NCI-H460 (cell line): ENCODE results near the gene NXPH3. TPM values are rescaled to one million over a fixed set of nuclear protein-coding genes. Genes with fewer than 3 reads are reported as not detected.
"Not testable (repeated sequence)": the region's sequence is repeated elsewhere in the genome, so short reads cannot be mapped to it uniquely, and the experiment has no call there.

Experiments used
- DNase-seq: peaks from one replicate; pipeline ENCODE4 v3.0.0-alpha.2; 2016; ENCODE audit warnings: low read depth; ENCODE audit errors: extremely low read depth
- polyA plus RNA-seq: library from polyadenylated mRNA; depleted of rRNA; stranded (reverse); fragments of >200 nt; gene quantifications from 2 replicates; pipeline ENCODE4 v1.2.3, GENCODE V29; 2014; cell fraction: nucleus; rRNA removed
- total RNA-seq: library from RNA; depleted of rRNA; stranded (reverse); fragments of >200 nt; shearing (Covaris generic); gene quantifications from 2 replicates; pipeline ENCODE4 v1.2.3, GENCODE V29; 2014; rRNA removed

NXPH3 gene
- total RNA-seq = 0.40 TPM in 1 of 2 replicates, not detected in the other
- polyA plus RNA-seq = not detected in 2 replicates

DNA sequence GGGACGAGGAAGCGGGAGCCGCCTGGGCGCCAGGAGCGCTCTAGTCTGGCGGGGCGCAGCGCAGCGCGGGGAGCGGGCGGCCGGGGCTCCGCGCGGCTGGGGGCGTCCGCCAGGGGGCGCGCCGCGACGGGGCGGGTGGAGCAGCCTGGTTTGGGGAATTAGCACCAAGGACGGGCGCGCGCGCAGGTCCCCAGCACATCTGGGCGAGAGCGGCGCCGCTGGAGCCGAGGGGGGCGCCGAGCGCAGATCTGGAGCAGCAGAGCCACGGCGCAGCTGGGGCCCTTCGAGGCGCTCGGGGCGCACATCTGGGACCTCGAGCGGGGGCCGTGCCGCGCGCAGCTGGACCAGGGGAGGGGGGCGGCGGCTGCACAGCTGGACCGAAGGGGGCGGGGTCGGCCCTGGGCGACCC is at the start of gene NXPH3:
Gene NXPH3 (plus strand): TSS at position 193 of the 409 bp plus-strand sequence. CDS start 349 bp downstream, outside the sequence.
- no peak for DNase-seq

DNA sequence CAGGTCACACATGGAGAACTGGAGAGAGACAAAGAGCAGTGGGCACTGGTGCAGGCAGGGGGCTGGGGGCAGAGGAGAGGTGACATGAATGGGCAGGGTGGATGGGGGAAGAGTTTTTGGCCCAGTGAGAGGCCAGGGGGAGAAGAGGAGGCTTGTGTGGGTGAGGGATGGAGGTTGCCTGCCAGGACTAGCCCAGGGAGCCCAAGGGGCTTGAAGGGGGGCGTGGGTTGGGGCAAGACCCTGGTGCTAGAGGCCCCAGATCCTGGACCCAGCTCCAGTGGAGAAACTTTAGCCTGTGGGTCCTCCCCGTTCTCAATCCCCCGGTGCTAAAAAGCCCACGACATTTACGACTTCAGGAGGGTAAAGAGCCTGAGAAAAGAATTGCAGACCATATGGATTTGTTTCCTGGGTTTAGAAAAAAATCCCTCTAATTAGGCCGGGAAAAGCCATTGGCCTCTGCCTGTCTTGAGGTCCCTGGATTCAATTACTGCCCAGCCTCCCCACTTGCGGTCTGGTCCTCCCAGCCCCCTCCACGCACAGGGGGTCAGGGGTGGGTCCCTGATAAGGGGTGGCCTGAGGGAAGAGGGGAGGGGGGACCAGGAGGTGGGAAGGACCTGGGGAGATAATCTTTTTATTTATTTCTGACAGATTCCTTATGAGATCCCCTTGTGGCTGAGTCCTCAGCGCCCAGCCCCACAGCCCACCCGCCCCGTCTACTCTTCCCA is 47.6 kb upstream of the NXPH3 start:
- DNase-seq = no peak

DNA sequence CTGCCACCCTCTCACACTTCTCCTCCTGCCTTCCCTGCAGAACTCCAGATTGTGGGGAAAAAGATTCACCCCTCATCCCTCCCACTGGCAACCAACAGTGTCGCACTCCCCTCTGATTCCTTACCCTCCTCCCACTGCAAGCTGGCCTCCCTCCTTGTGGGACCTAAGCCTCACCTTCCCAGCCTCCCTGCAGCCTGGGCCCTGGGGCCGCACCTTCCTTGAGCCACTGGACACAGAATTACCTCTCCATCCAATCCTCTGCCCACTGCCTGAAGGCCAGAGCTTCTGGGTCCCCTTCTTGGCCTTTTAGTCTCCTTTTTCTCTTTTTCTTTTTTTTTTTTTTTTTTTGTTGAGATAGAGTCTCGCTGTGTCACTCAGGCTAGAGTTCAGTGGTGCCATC is 46.7 kb upstream of the NXPH3 start:
- DNase-seq = no peak

DNA sequence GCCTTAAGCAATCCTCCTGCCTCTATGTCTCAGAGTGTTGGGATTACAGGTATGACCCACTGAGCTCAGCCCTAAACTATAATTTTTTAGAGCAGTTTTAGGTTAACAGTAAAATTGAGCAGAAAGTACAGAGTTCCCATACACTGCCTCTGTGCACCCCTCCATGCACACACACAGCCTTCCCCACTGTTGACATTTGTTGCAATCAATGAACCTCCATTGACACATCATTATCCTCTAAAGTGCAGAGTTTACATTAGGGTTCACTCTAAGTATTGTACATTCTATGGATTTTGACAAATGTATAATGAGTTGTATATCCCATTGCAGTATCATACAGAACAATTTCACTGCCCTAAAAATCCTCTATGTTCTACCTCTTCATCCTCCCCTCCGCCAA is 45.6 kb upstream of the NXPH3 start:
- no peak for DNase-seq

DNA sequence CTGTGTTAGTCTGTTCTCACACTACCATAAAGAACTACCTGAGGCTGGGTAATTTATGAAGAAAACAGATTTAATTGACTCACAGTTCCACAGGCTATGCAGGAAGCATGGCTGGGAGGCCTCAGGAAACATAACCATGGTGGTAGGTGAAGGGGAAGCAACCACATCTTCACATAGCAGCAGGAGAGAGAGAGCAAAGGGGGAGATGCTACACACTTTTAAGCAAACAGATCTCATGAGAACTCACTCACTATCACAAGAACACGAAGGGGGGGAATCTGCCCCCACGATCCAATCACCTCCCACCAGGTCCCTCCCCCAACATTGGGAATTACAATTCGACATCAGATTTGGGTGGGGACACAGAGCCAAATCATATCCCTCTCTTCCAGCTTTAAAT is 31.8 kb upstream of the NXPH3 start:
- no peak for DNase-seq

DNA sequence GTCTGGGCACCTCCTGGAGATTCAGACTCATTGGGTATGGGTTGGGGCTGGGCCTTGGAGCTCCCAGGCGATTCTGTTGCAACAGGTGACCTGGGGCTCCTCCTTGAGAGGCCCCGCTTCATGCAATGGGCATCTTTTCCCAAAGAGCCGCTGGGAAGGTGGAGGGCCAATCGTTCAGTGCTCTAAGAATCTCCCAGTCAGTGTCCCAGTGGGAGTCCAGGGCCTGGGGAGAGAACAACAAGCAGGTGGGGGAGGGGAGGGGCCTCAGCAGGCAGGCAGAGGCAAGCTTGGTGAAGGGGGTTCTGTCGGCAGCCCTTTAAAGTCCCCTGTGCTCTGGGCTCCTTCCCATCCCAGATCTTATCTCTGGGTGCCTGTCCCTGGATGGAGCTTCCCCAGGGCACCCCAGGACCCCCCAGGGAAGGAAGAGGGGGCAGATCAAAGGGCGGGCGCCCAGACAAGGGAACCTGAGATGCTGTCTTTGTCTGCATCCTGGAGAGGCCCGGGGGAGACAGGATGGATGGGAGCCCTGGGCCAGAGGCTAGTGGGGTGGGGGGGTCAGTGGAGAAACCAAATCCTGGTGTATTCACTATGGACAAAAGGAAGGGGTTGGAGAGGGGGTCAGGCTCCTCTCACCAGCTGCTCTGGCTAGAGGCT is 30.5 kb upstream of the NXPH3 start:
- DNase-seq = no peak

DNA sequence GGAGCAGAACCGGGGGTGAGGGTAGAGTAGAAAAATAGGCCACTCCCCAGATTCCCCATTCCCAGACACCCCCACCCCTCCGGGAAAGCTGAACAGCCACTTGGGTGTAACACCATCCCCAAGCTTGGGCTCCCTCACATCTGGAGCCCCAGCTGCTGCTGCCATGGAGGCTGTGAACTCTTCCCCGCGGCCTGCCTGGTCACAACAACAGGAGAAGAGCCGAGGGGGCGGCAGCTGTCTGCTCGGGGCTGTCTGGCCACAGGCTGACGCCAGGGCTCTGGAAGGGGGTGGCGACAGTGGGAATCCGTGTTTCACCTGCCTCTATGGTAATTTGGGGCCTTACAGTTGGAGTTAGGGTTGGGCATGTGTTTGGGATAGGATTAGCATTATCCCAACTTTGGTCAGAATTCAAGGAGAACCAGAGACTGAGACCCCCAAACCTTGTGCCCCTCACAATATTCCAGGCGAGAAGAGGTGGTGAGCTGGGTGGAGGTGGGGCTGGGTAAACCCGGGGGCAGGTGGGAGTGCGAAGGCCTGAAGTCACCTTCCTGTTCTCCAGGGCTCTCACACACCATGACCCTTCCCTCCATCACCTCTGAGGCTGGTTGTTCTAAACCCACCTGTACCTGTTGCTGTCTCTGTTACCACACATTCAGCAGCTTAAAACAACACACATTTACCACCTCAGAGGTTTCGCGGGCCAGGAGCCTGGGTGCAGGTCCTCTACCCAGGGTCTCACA is 29.7 kb upstream of the NXPH3 start:
- no peak for DNase-seq

DNA sequence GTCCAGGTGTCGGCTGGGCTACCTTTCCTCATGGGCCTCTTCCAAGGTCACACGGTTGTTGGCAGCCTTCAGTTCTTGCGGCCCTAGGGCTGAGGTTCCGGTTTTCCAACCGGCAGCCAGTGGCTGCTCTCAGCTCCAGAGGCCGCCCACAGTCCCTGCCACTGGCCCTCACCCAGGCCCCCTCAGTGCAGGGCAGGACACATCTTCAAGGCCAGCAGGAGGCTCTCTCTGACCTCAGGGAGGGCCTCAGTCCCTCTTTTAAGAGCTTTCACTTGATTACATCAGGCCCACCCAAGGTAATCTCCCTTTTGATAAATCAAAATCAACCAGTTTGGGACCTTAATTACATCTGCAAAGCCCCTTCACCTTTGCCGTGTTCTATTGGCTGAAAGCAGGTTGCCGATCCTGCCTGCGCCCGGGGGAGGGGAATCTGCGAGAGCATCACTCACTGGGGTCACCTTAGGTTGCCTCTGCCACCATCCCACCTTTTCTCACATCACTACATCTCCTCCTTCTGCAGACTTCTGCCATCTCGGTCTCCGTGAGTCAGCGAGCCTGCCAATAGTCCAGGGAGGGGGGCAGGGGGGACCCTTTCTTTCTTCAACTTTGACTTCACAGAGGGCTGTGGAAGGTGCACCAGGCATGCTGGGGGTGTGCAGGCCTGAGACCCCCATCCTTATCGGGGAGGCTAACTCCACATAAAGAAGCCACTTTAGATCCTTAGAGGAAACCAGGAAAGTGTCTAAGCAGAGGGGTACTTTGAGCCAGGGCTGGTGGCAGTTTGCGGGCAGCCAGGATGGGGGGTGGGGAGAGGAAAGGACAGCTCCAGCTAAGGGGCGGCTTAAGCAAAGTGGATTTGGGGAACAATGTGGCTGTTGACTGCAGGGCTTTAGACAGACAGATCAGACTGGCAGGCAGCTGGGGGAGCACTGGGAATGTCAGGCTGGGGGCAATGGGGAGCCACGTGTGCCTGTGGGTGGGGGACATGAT is 28.8 kb upstream of the NXPH3 start:
- no peak for DNase-seq

DNA sequence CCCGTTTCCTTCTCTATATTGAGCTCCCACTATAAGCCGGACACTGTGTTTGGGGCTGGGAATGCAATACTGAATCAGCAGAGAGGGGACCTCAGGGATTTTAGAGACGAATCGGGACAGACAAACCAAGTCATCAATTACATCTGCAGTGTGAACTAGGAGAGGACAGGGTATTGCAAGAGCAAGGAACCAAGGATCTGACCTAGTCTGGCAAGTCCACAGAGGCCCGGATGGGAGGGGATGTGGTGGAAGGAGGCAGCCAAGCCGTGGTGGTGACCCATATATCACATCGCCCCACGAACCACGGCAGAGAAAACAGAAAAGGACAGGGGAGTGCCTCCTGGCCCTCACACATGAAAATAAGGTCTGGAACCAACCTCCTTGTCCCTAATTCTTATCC is 28.1 kb upstream of the NXPH3 start:
- DNase-seq = no peak

DNA sequence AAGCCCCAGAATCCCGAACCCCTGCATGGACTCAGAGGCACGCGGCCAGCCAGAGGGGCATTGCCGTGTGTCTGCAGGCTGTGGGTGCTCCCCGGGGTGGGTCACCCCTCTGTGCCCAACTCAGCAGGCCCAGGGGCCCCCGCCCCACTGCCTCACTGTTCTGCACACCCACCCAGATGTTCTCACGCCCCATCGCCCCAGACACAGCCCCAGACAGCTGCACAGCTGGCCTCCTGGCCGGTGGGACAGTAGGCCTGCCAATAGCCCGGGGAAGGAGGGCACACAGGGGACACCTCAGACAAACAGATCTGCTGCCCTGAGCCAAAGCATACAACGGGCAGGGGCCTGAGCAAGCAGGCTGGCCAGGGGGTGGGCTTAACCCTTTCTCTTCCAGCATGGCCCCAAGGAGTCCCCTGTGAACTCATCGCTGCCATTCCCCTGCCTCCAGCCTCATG is 27.6 kb upstream of the NXPH3 start:
- no peak for DNase-seq

DNA sequence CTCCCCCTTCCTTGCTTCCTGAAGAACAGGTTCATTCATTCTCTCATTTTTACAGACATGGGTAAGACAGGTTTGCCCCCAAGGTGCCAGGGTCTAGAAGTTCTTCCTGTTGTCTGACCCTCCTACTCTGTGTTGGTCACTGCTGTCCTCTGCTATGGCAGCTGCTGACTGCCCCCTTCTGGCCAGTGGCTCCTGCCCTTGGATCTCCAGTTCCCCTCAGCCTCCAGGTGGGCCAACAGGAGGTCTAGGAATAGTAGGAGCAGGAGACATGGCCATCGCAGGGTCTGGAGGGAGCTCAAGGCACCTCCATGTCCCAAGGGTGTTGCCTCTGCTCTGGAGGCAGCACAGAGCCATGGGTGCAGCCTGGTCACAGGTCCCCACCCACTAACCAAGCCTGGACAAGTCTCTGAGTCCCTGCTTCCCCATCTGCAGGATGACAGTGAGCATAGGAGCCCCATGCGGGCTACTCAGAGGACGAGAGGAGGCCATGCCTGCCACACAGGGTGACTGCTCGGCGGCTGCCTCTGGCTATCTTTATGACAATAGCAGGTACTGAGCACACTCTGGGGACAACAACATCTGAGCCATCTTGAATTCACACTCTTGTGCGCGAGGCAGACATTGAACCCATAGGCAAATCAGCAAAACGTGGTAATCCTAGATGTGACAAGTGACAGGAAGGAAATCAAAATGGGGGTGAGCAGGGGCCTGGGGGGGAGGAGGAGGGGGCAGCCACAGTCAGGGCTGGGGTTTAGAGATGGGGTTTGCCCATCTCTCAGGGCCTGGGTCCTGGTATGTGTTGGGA is 27.0 kb upstream of the NXPH3 start:
- DNase-seq = no peak

DNA sequence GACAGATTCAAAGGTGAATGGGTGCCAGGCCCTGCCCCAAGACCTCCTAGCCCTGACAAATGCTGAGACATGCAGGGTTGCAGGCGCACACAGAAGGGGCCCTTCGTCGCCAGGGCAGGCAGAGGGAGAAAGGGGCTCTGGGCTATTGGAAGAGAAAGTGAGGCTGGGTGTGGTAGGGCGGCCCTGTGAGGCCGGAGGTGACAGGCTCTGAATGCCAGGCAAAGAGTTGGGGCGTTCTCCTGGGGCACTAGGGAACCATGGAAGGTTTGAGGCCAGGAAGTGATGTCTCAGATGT is 26.4 kb upstream of the NXPH3 start:
- no peak for DNase-seq

DNA sequence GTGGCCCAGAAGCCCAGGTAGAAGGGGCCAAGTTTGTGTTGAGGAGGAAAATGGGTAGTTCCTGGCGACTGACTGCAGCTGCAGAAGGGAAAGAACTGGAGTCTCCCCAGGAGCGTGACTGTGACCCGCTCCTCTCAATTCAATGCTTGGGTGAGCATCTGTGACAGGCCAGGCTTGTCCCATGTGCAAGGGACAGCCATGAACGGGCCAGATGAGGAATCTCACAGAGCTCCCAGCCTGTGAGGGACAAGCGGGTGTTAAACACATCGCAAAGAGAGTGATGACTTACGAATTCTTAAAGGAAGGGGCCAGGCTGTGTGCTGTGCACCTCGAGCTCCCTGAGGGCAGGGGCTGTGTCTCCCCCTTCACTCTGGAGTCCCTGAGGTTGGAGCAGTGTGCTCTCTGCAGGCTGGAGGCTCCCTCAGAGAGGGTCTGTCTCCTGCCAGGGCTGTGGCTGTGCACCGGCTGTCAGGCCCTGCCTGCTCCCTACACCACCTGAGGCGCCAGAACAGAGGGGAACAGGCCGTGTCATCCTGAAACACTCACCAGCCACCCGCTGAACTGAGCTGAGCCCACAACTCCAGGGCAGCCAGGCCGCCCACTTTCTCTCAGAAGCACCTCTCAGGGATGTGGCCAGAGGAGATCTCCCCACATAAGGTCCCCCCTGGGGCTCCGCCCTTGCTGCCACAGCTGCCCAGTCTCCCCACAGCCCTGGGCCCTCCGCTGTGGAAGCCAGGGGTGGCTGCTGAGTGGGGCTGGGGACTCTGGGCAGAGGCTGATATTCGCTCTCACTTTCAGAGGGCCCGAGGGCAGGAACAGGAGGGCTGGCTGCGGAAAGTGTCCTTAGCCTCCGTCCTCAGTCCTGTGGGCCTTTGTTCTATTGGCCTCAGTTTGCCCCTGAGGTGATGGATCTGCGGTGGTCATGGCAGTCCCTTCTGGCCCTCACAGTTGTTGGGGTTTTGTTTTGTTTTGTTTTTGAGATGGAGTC is 25.7 kb upstream of the NXPH3 start:
- no peak for DNase-seq

DNA sequence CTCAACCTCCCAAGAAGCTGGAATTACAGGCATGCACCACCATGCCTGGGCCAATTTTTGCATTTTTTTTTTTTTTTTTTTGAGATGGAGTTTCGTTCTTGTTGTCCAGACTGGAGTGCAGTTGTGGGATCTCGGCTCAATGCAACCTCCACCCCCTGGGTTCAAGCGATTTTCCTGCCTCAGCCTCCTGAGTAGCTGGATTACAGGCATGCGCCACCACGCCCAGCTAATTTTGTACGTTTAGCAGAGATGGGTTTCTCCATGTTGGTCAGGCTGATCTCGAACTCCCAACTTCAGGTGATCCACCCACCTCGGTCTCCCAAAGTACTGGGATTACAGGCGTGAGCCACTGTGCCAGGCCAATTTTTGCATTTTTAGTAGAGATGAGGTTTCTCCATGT is 24.9 kb upstream of the NXPH3 start:
- DNase-seq = not testable (repeated sequence)

DNA sequence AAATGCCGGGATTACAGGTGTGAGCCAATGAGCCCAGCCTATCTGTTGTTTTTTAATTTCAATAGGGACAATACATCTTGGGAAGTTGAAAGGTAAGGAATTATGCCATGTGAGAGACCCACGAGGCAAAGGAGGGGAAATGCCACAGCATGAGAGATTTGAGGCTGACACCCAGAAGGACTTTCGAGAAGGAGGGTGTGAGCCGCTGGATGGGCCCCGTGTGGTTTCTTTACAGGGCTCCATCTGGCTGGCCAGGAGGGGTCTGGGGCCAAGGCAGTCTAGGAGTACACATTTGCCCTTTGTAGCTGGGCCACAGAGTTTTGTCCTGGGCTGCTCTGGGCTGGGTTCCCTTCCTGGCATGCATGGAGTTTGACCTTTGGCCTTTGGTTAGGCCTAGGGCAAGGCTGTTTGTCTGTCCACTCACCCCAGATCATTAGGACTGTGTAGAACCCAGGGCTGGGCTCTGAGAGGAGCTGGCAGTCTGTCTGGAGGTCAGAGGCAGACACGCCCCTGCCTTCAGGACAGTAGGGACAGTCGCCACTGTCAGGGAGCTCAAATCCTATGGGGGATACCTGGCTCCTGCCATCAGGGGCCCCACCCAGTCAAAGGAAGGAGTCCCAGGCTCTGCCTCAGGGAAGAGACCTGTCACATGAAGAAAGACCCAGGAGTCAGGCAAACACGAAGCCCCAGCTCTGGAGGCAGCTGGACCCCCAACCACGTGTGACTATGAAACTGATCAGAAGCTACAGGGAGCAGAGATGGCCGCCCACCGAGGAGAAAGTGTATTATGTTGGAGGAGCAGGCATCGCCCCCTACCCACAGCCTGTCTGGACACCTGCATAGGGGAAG is 24.2 kb upstream of the NXPH3 start:
- no peak for DNase-seq

DNA sequence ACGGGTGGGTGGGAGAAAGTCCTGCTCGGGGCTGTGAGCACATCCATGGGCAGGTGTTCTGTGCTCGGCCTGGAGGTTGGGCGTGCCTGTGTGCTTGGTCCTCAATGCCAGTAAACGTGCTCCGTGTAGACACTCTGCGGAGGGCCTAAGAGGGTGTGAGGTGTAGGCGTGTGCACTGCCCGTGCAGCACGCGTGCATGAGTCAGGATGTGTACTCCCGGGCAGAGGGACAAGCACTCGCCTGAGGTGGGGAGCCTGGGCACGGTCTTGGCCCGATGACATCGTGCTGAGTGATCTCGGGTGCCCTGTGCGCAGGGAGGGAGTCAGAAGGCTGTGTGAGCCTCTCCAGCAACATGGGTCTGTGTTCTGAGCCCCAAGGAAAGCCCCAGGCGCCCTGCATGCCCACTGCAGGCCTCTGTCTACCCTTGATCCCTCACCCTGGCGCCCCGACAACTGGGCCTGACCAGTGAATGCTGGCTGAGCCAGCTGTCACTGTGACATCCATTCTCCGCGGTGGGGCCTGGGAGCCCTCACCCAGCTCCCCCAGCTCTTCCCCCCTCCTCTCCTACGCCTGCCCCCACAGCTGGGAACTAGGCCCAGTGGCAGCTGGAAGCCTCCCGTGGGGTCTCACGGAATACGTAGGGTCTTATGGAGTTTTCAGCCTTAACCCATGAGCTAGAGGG is 23.5 kb upstream of the NXPH3 start:
- no peak for DNase-seq
